ENCODE results near the gene ZNF598. TPM values are rescaled to one million over a fixed set of nuclear protein-coding genes. Genes with fewer than 3 reads are reported as not detected.
A peak's percentile ranks its signal among the peaks of the same experiment; 100 is the strongest.

Gene ZNF598
- polyA plus RNA-seq, 4 donors, result 13.8 to 30.8 (median 26.6) TPM

GRCh38 chr16:1992704-1993317, 16.8 kb downstream of the ZNF598 start:
- DNase-seq (ENCODE audit: low read depth in 4 of 4, low spot score in 2 of 4), result no peak

GRCh38 chr16:1991948-1992703, 17.5 kb downstream of the ZNF598 start:
- DNase-seq (ENCODE audit: low read depth in 4 of 4, low spot score in 2 of 4), result peak in 3 of 4 donors; percentile 65 to 77 (median 70)

- no peak for DNase-seq (ENCODE audit: low read depth in 4 of 4, low spot score in 2 of 4)
These were observed 18.1 kb downstream of the ZNF598 start for GRCh38 chr16:1991588-1991947.

GRCh38 chr16:1991135-1991551, 18.5 kb downstream of the ZNF598 start:
- DNase-seq (ENCODE audit: low read depth in 4 of 4, low spot score in 2 of 4), result no peak

GRCh38 chr16:1990351-1991134, 19.1 kb downstream of the ZNF598 start:
- no peak for DNase-seq (ENCODE audit: low read depth in 4 of 4, low spot score in 2 of 4)

GRCh38 chr16:1990101-1990350, 19.6 kb downstream of the ZNF598 start:
- DNase-seq (ENCODE audit: low read depth in 4 of 4, low spot score in 2 of 4), result no peak

- no peak for DNase-seq (ENCODE audit: low read depth in 4 of 4, low spot score in 2 of 4)
These were observed 20.2 kb downstream of the ZNF598 start, which contains the start of gene SYNGR3 for GRCh38 chr16:1989209-1990100. Gene SYNGR3, plus strand, starts transcription at chr16:1989970. Its CDS starts 133 bp downstream, at chr16:1990103.

GRCh38 chr16:1987198-1987597, 22.4 kb downstream of the ZNF598 start:
- no peak for DNase-seq (ENCODE audit: low read depth in 4 of 4, low spot score in 2 of 4)

GRCh38 chr16:1985466-1986150, 24.0 kb downstream of the ZNF598 start:
- DNase-seq (ENCODE audit: low read depth in 4 of 4, low spot score in 2 of 4), result no peak

GRCh38 chr16:1984347-1985225, 25.0 kb downstream of the ZNF598 start:
- no peak for DNase-seq (ENCODE audit: low read depth in 4 of 4, low spot score in 2 of 4)

GRCh38 chr16:1983544-1984346, 25.9 kb downstream of the ZNF598 start, which contains the start of gene GFER:
Gene GFER, plus strand, starts transcription at chr16:1984193. Its CDS starts 26 bp downstream, at chr16:1984219.
- peak in 3 of 4 donors; percentile 78 to 86 (median 79) for DNase-seq (ENCODE audit: low read depth in 4 of 4, low spot score in 2 of 4)

GRCh38 chr16:1982991-1983543, 26.6 kb downstream of the ZNF598 start:
- no peak for DNase-seq (ENCODE audit: low read depth in 4 of 4, low spot score in 2 of 4)

GRCh38 chr16:1982013-1982433, 27.6 kb downstream of the ZNF598 start:
- no peak for DNase-seq (ENCODE audit: low read depth in 4 of 4, low spot score in 2 of 4)

- no peak for DNase-seq (ENCODE audit: low read depth in 4 of 4, low spot score in 2 of 4)
These were observed 28.2 kb downstream of the ZNF598 start, which contains the start of gene NOXO1 for GRCh38 chr16:1981398-1981836. Gene NOXO1, minus strand, starts transcription at chr16:1981469. Its CDS starts 290 bp downstream, at chr16:1981179.

GRCh38 chr16:1980770-1981087, 28.9 kb downstream of the ZNF598 start:
- no peak for DNase-seq (ENCODE audit: low read depth in 4 of 4, low spot score in 2 of 4)

- DNase-seq (ENCODE audit: low read depth in 4 of 4, low spot score in 2 of 4), result no peak
These were observed 29.4 kb downstream of the ZNF598 start for GRCh38 chr16:1980030-1980769.
